HepG2 (cell line): ENCODE data around the gene CLCN2. TPM values are rescaled to one million over a fixed set of nuclear protein-coding genes. Genes with fewer than 3 reads are reported as not detected.
A peak's percentile ranks its signal among the peaks of the same experiment; 100 is the strongest.

Source experiments
- CREBL2 ChIP-seq: sonication (generic); formaldehyde crosslinking; IDR thresholded peaks from 2 replicates; pipeline ENCODE4 v1.8.1; 2023; ENCODE audit warnings: missing genetic modification reagents, mild to moderate bottlenecking, borderline replicate concordance
- CTCF ChIP-seq: sonication (generic); formaldehyde crosslinking; IDR thresholded peaks from 2 replicates; pipeline ENCODE4 v1.5.0; 2020; ENCODE audit warnings: mild to moderate bottlenecking, missing genetic modification reagents, moderate library complexity
- HDAC6 ChIP-seq: fragments of 200-600 bp; sonication (generic); IDR thresholded peaks from 2 replicates; pipeline ENCODE4 v1.7.0; 2017; ENCODE audit warnings: mild to moderate bottlenecking, antibody characterized with exemption, low read length, low read depth
- MXD1 ChIP-seq: sonication (generic); formaldehyde crosslinking; IDR thresholded peaks from 2 replicates; pipeline ENCODE4 v1.4.0; 2020; ENCODE audit warnings: mild to moderate bottlenecking, missing genetic modification reagents
- MYC ChIP-seq: sonication (generic); formaldehyde crosslinking; IDR thresholded peaks from 2 replicates; pipeline ENCODE4 v1.9.0; 2021; ENCODE audit warnings: missing genetic modification reagents, borderline replicate concordance
- NCOA2 ChIP-seq: sonication (generic); formaldehyde crosslinking; IDR thresholded peaks from 2 replicates; pipeline ENCODE4 v1.8.0; 2022; ENCODE audit warnings: inconsistent platforms
- NR1H2 ChIP-seq: sonication (generic); formaldehyde crosslinking; IDR thresholded peaks from 2 replicates; pipeline ENCODE4 v1.8.1; 2022; ENCODE audit warnings: low read depth, missing genetic modification reagents, borderline replicate concordance
- NR2C2 ChIP-seq: sonication (generic); formaldehyde crosslinking; IDR thresholded peaks from 2 replicates; pipeline ENCODE4 v1.4.0; 2020; ENCODE audit warnings: missing genetic modification reagents, mild to moderate bottlenecking, moderate library complexity, borderline replicate concordance
- PATZ1 ChIP-seq: sonication (generic); formaldehyde crosslinking; IDR thresholded peaks from 2 replicates; pipeline ENCODE4 v1.4.0; 2020; ENCODE audit warnings: missing genetic modification reagents
- SALL1 ChIP-seq: sonication (generic); formaldehyde crosslinking; IDR thresholded peaks from 2 replicates; pipeline ENCODE4 v1.8.0; 2022; ENCODE audit warnings: mild to moderate bottlenecking, missing genetic modification reagents
- SALL2 ChIP-seq: sonication (generic); formaldehyde crosslinking; IDR thresholded peaks from 2 replicates; pipeline ENCODE4 v1.8.1; 2023; ENCODE audit warnings: mild to moderate bottlenecking, missing genetic modification reagents, inconsistent platforms
- SNRNP70 ChIP-seq: fragments of 200-400 bp; formaldehyde crosslinking; IDR thresholded peaks from 2 replicates; pipeline ENCODE4 v1.6.1; 2017; ENCODE audit warnings: mild to moderate bottlenecking, low read depth, low read length, moderate library complexity
- YEATS4 ChIP-seq: sonication (generic); formaldehyde crosslinking; IDR thresholded peaks from 2 replicates; pipeline ENCODE4 v1.4.0; 2020; ENCODE audit warnings: missing genetic modification reagents, borderline replicate concordance
- ZFP62 ChIP-seq: sonication (generic); formaldehyde crosslinking; IDR thresholded peaks from 2 replicates; pipeline ENCODE4 v1.4.0; 2020; ENCODE audit warnings: missing genetic modification reagents
- ZMYM2 ChIP-seq: sonication (generic); formaldehyde crosslinking; IDR thresholded peaks from 2 replicates; pipeline ENCODE4 v1.8.0; 2022; ENCODE audit warnings: mild to moderate bottlenecking, missing genetic modification reagents
- ZMYM3 ChIP-seq: sonication (generic); formaldehyde crosslinking; IDR thresholded peaks from 2 replicates; pipeline ENCODE4 v1.5.1; 2020; ENCODE audit warnings: mild to moderate bottlenecking, missing genetic modification reagents
- ZNF143 ChIP-seq: sonication (generic); formaldehyde crosslinking; IDR thresholded peaks from 2 replicates; pipeline ENCODE4 v1.4.0; 2020; ENCODE audit warnings: missing genetic modification reagents
- ZNF660 ChIP-seq: sonication (generic); formaldehyde crosslinking; IDR thresholded peaks from 2 replicates; pipeline ENCODE4 v1.5.1; 2020; ENCODE audit warnings: mild to moderate bottlenecking, low read depth, missing genetic modification reagents, borderline replicate concordance
- ZNF670 ChIP-seq: sonication (generic); formaldehyde crosslinking; IDR thresholded peaks from 2 replicates; pipeline ENCODE4 v1.8.0; 2022; ENCODE audit warnings: mild to moderate bottlenecking, missing genetic modification reagents, borderline replicate concordance
- ZNF709 ChIP-seq: sonication (generic); formaldehyde crosslinking; IDR thresholded peaks from 2 replicates; pipeline ENCODE4 v1.5.0; 2020; ENCODE audit warnings: mild to moderate bottlenecking, missing genetic modification reagents
- ZNF850 ChIP-seq: sonication (generic); formaldehyde crosslinking; conservative IDR thresholded peaks from 2 replicates; pipeline ENCODE4 v1.9.0; 2021; ENCODE audit warnings: mild to moderate bottlenecking, missing genetic modification reagents
- ZXDC ChIP-seq: sonication (generic); formaldehyde crosslinking; IDR thresholded peaks from 2 replicates; pipeline ENCODE4 v1.5.0; 2020; ENCODE audit warnings: mild to moderate bottlenecking, missing genetic modification reagents
- polyA plus RNA-seq, 8 experiments: library from polyadenylated mRNA; depleted of rRNA in 3 of 8; stranded (reverse) in 7 of 8; unstranded in 1 of 8; fragments of >200 nt; fragmentation: Illumina TruSeq in 4 of 8; extraction: Trizol in 4 of 8; gene quantifications; 2 replicates each; pipeline versions ENCODE4 v1.2.1 to v1.2.3, GENCODE V29; 2011 to 2016; ENCODE audit warnings: low read depth in 4 of 8, missing spikeins in 1 of 8, mixed read lengths in 1 of 8; ENCODE audit not compliant: insufficient read depth in 1 of 8
- total RNA-seq, 5 experiments: library from RNA; depleted of rRNA; stranded (reverse); fragments of >200 nt; fragmentation: Illumina TruSeq; extraction: Trizol; gene quantifications; 2 replicates each; pipeline ENCODE4 v1.2.3, GENCODE V29; 2016; ENCODE audit warnings: low read depth in 1 of 5

CLCN2 gene
- total and polyA plus RNA-seq, 2 of the 13 experiments (the other 11 are each of a cell fraction or from before 2014, with no cell fraction given), result 11.4 to 13.5 TPM

GRCh38 chr3:184314700-184315542, 46.5 kb downstream of the CLCN2 start (continued):
- no peak for TF ChIP-seq CTCF (CRISPR knock-in tag)
- no peak for TF ChIP-seq SNRNP70
- no peak for TF ChIP-seq ZMYM3 (CRISPR knock-in tag)
- TF ChIP-seq HDAC6, result no peak
- TF ChIP-seq SALL2 (CRISPR knock-in tag), result no peak; the same call in 1 of the 2 replicates
- no peak for TF ChIP-seq ZNF143 (CRISPR knock-in tag)
- TF ChIP-seq ZNF670 (CRISPR knock-in tag), result peak; percentile 36; the same call in 1 of the 2 replicates
- TF ChIP-seq PATZ1 (CRISPR knock-in tag), result peak; percentile 61
- no peak for TF ChIP-seq ZMYM2
- TF ChIP-seq ZFP62 (CRISPR knock-in tag), result no peak
- peak; percentile 81; the same call in 1 of the 2 replicates for TF ChIP-seq MYC
- TF ChIP-seq YEATS4, result peak; percentile 81
- TF ChIP-seq NR2C2 (CRISPR knock-in tag), result no peak
- TF ChIP-seq ZNF709 (CRISPR knock-in tag), result 0 out of 2 replicates have a peak, but pooled peaks have one; percentile 46
- peak; percentile 44; the same call in 1 of the 2 replicates for TF ChIP-seq MXD1 (CRISPR knock-in tag)
- no peak for TF ChIP-seq NCOA2 (CRISPR knock-in tag)
- peak; percentile 32; the same call in 1 of the 2 replicates for TF ChIP-seq SALL1 (CRISPR knock-in tag)
- no peak for TF ChIP-seq CREBL2
- no peak for TF ChIP-seq ZNF850 (CRISPR knock-in tag)
- TF ChIP-seq NR1H2 (CRISPR knock-in tag), result 0 out of 2 replicates have a peak, but pooled peaks have one; percentile 44
- TF ChIP-seq ZXDC (CRISPR knock-in tag), result no peak
- TF ChIP-seq ZNF660 (CRISPR knock-in tag), result no peak
